GM21390 (cell line): ENCODE measurements around the gene GOSR2.

Experiments used
- ATAC-seq: cut with Tn5 transposase; IDR thresholded peaks from one replicate; pipeline ENCODE4 v1.9.1; 2021; ENCODE audit not compliant: unreplicated experiment

Gene GOSR2

DNA sequence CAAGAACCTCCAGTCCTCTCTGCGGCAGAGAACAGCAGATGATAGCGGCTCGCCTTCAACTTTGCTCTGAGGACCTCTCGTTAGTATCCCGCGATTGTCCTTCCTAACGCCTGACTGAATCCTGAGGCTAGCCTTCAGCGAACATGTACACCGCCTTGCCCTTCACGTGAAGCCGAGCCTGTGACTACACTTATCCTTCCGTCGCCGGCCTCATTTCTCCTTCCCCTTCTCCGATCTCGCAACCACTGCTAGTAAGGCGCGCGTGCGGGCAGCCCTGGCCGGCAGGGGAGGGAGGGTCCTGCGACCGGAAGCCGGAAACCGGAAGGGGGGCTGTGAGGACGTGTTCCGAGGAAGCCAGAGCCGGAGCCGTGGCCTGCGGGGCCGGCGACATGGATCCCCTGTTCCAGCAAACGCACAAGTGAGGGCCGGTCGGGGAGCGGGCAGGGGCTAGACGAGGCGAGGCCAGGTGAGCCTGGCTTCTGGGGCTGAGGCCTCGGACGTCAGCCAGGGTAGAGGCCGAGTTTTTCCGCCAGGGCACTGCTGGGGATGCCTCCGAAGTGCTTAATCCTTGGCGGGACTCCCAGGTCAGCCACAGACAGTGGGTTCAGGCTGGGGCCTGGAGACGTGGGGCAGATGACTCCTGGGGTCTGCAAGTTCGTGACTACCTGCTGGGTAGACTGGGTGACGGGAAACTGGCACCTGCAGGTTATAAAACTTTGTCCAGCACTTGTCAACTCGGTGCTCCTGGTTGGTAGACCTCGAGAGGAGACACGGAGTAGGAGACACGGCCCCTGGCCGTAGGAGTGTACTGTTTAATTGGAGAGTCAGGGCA is at the start of gene GOSR2:
Gene GOSR2, plus strand, starts transcription at position 357 of the 832 bp plus-strand sequence. Its CDS starts 33 bp downstream, at position 390.
- peak; percentile 81 for ATAC-seq

DNA sequence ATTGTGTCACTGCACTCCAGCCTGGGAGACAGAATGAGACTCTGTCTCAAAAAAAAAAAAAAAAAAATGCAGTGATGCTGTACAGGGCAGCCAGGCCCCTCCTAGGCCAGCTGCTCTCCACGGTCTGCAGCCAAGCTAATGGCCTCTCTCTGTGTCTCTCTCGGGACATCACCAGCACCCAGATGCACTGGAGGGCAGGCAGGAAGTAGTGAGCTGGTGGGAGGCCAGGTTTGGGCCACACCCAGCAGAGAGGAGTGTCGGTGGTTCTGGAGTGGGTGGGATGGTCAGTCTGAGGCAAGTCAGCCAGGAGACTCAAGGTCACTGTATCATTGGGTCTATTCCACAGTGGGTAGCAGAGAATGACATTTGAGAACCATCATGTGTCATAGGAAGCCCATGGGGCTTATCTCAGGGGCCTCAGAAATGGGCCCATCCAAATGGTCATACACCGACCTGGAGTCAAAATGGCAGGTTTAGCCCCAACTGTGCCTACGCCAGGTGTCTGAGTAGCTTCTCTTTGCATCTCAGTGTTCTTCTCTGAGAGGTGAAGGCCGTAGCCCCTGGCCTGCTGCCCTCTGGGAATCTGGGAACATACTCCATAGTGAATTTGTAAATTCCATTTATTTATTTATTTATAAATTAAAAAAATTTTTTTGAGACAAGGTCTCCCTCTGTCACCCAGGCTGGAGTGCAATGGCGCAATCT is 48.9 kb upstream of the GOSR2 start:
- ATAC-seq = no peak

DNA sequence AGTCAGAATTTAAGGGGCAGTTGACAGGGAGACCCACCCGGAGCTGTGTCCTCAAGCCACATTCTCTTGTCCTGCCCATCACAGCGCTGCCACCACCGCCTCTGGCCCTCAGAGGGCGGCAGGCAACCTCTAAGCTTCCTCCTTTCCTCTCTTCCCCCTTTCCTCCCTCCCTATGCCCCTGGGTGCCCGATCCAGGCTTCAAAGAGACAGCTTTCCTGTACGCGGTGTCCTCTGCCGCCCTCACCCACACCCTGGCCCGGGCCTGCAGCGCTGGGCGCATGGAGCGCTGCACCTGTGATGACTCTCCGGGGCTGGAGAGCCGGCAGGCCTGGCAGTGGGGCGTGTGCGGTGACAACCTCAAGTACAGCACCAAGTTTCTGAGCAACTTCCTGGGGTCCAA is 48.1 kb upstream of the GOSR2 start:
- no peak for ATAC-seq

DNA sequence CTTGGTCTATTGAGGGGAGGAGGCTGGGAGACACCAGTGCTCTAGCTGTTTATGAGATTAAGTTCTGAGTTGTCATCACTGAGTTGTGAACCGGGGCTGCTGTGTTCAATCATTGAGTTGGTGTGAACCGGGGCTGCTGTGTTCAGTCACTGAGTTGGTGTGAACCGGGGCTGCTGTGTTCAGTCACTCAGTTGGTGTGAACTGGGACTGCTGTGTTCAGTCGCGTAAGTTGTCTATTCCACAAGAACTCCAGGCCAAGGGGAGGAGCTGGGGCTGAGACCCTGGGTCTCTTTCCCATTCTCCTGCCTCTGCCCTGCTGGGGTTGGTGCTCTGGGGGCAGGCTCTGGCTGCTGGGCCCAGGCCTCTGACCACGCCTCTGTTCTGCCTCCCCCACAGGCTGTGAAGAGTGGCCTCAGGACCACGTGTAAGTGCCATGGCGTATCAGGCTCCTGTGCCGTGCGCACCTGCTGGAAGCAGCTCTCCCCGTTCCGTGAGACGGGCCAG is 47.1 kb upstream of the GOSR2 start:
- no peak for ATAC-seq

DNA sequence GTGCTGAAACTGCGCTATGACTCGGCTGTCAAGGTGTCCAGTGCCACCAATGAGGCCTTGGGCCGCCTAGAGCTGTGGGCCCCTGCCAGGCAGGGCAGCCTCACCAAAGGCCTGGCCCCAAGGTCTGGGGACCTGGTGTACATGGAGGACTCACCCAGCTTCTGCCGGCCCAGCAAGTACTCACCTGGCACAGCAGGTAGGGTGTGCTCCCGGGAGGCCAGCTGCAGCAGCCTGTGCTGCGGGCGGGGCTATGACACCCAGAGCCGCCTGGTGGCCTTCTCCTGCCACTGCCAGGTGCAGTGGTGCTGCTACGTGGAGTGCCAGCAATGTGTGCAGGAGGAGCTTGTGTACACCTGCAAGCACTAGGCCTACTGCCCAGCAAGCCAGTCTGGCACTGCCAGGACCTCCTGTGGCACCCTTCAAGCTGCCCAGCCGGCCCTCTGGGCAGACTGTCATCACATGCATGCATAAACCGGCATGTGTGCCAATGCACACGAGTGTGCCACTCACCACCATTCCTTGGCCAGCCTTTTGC is 46.5 kb upstream of the GOSR2 start:
- ATAC-seq = no peak

DNA sequence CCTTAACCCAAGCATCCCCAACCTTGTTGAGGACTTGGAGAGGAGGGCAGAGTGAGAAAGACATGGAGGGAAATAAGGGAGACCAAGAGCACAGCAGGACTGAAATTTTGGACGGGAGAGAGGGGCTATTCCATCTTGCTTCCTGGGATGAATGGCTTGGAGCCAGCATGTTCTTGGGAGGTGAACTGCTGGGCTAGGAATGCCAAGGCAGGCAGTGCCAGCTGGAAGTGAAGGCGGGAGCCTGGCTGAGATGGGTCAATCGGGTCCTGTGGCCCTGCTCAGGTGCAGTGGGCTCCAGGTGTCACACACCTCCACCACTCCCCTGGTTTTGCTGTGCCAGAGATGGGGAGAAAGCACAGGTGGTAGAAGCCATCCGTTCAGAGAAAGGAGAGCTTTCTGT is 46.0 kb upstream of the GOSR2 start:
- ATAC-seq = no peak

DNA sequence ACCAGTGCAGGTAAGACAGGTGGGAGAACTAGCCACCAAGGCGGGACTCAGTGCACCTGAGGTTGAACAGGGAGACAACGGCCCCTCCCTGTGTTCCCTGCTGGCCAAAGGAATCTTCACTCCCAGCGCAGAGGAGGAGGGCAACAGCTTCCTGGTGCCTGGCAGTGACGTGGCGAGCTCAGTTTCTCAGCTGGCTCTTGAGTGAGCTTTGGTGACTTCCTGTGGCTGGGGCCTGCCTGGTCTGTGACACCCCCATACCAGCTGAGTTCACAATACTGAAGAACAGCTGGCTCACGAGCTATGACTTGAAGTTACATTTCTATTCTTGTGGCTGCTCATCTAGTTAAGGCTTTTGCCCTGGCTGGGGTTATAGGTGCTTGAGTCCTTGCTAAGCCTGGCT is 45.5 kb upstream of the GOSR2 start:
- ATAC-seq = no peak

DNA sequence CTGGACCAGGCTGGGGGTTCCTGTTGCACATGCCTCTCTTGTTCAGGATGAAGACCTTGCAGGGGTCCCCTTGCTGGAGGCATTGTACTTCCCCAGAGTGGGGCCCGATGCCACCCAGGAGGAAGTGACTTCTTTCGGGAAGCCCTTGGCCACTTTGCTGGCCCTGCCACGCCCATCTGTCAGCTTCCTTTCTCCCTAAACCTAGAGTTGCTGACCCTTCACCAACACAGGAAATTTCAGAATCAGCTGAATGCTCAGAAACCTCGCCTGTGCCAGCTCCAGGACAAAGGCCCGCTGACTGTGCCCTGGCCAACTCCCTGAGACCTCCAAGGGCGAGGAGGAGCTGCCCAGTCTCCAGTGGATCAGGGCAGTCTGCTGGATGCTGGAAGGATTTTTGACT is 44.9 kb upstream of the GOSR2 start:
- no peak for ATAC-seq

DNA sequence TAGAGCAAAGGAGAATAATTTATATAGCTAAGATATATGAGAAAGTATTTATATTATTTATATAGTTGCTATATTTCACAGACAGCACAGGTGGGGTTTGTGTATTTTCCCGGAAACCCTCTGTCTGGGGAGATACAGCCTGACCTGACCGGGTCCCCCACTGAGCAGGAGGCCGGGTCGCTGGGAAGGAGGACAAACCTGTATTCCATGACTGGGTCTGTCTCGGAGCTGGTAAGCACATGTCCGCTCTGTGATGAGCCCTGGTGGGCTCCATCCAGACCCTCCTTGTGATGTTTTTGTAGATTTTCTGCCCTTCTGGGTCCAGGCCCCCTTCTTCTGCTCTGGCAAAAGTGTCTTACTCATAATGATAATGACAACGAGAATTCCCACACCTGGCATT is 43.9 kb upstream of the GOSR2 start:
- ATAC-seq = no peak

DNA sequence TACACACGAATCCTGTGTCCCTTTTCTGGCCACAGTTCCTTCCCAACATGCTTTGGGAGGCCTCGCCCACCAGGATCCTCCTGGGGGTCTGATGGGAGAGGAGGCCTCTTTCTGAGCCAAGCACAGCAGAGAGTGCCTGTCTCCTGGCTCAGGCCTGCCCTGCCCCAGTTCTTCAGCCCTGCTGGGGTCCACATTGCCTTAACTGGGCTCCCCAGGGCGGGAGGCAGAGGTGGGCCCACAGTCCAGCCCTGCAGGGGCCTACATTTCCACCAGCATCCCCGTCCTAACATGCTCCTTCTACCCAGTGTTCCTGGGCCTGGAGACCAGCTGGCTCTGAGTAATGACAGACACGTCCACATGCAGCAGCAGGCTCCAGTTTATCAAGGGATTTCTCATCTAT is 41.9 kb upstream of the GOSR2 start:
- ATAC-seq = no peak

DNA sequence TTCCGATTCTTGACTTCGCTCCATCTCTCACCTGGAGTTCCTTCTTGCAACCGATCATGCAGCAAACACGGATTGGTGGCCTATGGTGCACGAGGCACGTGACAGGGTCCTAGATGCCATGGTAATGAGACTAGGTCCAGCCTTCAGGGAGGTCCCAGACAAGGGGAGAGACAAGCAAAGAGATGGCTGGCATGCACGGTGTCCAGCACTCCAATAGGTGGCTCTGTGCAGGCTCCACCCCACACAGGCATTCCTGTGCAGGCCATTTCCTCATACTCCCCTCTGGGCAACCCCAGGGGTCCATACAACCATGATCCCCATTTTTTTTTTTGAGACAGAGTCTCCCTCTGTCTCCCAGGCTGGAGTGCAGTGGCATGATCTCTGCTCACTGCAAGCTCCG is 40.3 kb upstream of the GOSR2 start:
- ATAC-seq = no peak

DNA sequence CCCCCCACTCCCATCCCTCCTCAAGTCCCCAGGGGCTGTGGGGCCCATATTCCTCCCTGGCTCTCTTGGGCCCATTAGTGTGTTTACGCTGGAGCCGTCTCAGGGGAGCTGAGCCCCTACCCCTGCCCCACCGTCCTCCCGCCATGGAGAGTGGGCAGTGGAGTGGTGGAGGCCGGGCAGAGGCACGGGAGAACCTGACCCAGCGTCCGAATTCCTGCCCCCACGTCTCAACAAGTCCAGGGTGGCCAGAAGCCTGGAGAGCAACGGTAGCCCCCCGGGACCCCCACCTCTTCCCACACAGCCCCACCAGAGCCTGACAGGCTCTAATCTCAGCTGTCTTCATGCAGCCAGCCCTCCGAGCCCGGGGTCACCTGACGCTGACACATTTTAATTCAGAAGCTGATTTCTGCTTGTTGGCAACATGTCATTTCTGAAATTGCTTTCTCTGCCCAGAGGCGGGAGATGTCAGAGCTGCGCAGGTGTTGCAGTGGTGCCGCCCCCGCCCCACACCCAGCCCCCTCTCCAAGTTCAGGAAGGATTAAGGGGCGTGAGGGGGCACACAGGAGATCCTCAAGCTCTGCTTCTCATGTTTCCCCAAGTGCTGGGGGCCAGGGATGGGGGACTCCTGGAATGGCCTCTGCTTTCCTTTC is 39.0 kb upstream of the GOSR2 start:
- ATAC-seq = no peak

DNA sequence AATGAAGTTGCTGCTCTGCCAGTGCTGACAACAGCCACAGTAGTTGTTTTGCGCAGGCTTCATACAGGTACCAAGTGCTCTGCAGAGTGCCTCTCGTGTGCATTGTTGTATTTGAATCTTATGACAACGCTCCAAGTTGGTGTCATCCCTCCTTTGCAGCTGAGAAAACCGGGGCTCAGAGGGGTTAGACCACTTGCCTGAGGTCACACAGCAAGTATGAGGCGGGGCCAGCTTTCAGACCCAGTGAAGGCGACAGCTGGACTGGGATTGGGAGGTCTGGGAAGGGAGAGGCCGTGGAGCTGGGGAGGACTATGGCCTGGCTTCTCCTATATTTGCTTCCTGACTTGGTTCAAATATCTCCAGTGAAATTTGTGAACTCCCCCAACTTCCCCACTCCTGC is 38.4 kb upstream of the GOSR2 start:
- no peak for ATAC-seq

DNA sequence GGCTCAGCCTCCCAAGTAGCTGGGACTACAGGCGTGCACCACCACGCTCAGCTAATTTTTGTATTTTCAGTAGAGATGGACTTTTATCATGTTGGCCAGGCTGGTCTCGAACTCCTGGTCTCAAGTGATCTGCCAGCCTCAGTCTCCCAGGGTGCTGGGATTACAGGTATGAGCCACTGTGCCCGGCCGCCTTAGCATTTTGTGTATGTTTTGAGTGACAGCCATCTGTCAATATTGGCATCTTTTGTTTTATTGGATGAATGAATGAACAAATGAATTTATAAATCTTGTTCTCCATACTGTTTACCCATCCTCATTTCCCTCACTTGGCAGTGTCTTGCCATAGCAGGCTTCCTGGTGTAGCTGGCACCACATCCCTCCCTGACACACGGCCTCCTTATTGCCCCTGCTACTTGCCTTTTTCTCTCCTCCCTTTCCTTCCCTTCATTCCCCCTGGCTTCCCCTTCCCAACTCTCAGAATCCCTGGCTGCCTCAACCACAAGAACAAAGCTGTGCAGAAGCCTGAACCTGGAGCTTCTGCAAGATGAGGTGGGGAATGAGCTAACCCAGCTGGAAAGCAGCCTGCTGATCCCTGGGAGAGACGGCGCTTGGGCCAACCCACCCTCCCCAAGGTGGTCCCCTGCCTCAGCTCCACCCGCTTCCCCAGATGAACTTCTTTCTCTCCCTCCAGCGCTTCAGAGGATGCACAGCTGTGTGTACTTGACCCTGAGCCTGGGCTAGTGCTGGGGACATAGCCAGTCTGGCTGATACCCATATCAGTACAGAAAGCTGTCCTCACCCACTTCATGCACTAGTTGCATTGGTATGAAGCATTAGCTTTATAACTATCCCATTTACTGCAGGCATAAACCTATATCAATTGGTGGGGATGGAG is 37.3 kb upstream of the GOSR2 start:
- ATAC-seq = no peak

DNA sequence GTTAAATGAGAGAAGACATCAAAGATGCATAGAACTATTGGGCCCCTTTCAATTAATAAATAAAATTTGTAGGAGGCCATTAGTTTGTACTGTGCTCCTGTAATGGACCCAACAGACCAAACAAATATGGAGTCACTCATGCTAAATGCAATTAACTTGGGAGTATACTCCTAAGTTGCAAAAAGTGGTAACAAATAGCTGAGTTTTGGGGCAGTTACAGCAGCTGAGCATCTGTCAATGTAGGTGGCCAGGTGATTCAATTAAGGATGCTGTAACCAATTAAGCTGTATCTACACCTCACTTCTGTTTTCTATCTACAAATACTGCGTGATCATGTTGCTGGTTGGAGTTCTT is 36.7 kb upstream of the GOSR2 start:
- ATAC-seq = no peak

DNA sequence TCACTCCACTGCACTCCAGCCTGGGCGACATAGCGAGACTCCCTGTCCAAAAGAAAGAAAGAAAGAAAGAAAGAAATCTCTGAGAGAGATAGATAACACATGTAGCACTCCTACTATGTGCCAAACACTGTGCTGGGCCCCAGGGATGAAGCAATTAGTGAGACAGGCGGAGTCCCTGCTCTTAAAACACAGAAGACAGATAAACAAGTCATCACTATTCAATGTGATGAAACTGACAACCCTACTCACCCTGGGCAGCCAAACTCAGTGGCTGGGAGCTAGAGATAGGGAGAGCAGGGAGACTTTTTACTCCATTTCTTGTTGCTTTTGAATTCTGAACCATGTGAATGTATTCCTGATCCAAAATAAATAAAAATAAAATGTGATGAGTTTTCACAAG is 35.2 kb upstream of the GOSR2 start:
- ATAC-seq = no peak

DNA sequence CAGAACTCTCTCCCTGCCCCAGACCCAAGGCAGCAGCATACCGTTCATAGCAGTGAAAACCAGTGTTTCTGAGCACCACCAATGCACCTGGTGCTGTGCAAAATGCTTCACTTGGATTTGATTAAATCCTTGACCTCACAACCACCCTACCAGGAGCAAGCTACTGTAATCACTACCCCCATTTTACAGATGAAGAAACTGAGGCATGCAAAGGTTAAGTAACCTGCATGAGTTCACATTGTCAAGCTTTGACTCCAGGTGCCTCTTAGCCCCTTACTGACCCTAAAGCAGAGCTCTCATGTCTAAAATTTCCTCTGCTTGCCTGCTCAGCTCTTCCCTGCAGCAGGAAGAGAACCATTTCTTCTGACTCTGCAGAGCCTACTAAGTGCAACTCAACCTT is 34.2 kb upstream of the GOSR2 start:
- no peak for ATAC-seq

DNA sequence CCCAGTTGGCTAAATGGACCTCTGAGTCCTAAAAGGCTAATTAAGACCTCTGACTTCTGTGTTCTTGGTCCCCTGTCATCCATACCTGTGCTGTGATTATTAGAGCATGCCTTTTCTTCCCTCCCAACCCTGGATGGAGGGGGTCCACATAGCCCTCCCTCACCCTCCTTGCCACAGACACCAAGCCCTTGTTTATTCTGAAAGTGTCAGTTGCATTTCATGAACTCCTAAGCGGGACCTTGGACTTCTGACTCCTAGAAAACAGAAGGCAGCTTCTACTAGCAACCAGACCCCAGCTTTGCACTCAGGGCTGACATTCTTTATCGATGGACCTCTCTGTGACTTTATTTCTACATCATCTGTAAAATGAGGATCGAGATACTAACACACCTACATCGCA is 33.4 kb upstream of the GOSR2 start:
- no peak for ATAC-seq

DNA sequence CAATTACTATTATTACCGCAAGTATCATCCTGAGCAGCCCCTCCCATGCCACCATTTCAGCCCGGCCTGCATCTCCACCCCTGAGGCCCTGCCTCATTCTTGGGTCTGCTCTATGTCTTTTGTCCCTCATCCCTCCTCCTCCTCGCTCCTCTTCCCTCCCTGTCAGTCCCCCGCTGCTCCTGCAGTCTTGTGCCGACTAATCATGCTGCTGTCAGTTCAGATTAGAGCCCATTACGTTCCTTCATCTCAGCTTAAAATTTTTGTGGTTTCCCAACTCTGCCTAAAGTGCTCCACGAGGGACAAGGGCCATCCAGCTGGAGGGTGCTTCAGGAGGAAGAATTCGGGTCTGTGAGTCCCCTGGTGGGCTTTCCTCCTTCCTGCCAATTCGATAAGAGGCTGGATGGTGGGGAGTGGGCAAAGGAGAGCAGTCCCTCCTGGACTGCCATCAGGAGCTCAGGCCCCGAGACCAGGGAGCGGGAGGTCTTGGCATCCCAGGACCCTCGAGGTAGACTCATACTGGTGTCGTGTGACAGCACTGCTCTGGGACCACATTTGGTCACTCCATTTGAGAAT is 32.9 kb upstream of the GOSR2 start:
- no peak for ATAC-seq

DNA sequence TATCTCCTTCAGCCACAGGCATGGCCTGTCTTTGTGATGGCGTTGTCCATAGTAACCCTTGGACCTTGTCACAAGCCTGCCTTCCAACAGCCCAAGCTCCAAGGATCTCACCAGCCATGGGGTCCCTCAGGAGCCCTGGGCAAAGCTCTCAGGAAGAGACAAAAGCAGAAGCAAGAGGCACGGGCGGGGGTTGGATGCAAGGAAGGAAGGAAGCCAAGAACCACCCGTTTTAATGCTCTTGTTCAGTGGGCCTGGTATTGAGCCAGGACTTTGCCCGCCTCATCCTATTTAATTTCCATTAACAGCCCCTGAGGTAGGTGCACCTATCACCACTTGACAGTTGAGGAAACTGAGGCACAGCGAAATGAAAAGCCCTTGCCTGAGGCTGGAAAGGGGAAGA is 32.3 kb upstream of the GOSR2 start:
- no peak for ATAC-seq
